HUES6 (cell line): Measurements from ENCODE around the gene LCOR.

Experiments
- H3K27ac ChIP-seq: 2 replicates; pipeline ENCODE4 v1.7.0; 2013; ENCODE audit warnings: low read depth, mild to moderate bottlenecking, low read length, inconsistent platforms
- H3K27me3 ChIP-seq: 2 replicates; pipeline ENCODE4 v1.6.1; 2013; ENCODE audit warnings: low read length; ENCODE audit not compliant: control insufficient read depth, insufficient read depth
- H3K36me3 ChIP-seq: 2 replicates; pipeline ENCODE4 v1.6.1; 2013; ENCODE audit warnings: low read length; ENCODE audit not compliant: control insufficient read depth, insufficient read depth
- H3K4me1 ChIP-seq: 2 replicates; pipeline ENCODE4 v1.6.1; 2013; ENCODE audit warnings: low read length; ENCODE audit not compliant: control insufficient read depth, insufficient read depth
- H3K4me3 ChIP-seq: 2 replicates; pipeline ENCODE4 v1.5.1; 2013; ENCODE audit warnings: low read depth, low read length
- H3K9ac ChIP-seq: one replicate; pipeline ENCODE4 v1.6.1; 2013; ENCODE audit warnings: mild to moderate bottlenecking, low read length
- H3K9me3 ChIP-seq: 2 replicates; pipeline ENCODE4 v1.6.1; 2013; ENCODE audit warnings: low read depth, low read length; ENCODE audit not compliant: control insufficient read depth, insufficient read depth

Gene LCOR

GRCh38 chr10:96858038-96858705 lies 26.1 kb downstream of the LCOR start:
- H3K4me3 ChIP-seq, result no peak overlapping the region
- H3K9me3 ChIP-seq, result no peaks in the 10 kb centered on the region
- no peak overlapping the region for H3K9ac ChIP-seq
- H3K27ac ChIP-seq, result no peak overlapping the region
- H3K36me3 ChIP-seq, result no peaks in the 10 kb centered on the region
- no peaks in the 10 kb centered on the region for H3K27me3 ChIP-seq
- H3K4me1 ChIP-seq, result no peaks in the 10 kb centered on the region; the same call in 1 of the 2 replicates

GRCh38 chr10:96858706-96859050 lies 26.6 kb downstream of the LCOR start:
- Histone ChIP-seq H3K9ac (no peak overlapping the region), H3K27ac (no peak overlapping the region), H3K9me3 (no peaks in the 10 kb centered on the region), H3K27me3 (no peaks in the 10 kb centered on the region), H3K4me3 (no peak overlapping the region), H3K36me3 (no peaks in the 10 kb centered on the region), H3K4me1 (peaks cover 4% of the 10 kb centered on the region)

DNA sequence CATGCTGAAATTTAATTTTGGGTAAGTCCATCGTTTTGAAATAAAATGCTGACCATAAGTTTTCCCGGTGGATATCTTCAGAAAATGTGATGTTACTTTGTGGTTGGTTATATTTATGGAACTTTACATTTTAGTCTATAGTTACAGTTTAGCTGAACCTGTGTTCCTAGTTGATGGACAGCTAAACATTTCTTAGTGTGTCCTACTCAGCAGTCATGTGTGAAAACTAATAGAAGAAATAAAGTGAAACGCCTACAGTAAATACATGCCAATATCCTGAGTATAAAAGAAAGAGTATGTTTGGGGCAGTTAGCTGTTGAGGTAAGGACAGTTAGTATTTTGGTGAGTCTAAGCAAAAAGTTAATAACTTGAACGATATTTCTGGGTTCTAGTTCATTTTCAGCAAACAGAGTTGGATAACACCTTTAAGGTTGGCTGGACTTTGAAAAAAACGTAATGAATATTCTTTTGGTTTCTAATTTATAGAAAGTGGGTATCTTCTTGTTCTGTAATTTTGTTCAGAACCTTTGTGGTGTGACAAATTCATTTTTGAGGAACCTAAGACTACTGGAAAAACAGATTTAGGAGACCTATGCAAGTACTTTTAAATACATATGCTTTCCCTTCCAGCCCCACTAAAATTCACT lies 28.7 kb downstream of the LCOR start:
- no peak overlapping the region for H3K27ac ChIP-seq
- no peaks in the 10 kb centered on the region for H3K36me3 ChIP-seq
- no peak overlapping the region for H3K9ac ChIP-seq
- no peaks in the 10 kb centered on the region for H3K9me3 ChIP-seq
- H3K27me3 ChIP-seq, result no peaks in the 10 kb centered on the region
- no peak overlapping the region for H3K4me3 ChIP-seq
- H3K4me1 ChIP-seq, result peaks cover 10% of the 10 kb centered on the region

DNA sequence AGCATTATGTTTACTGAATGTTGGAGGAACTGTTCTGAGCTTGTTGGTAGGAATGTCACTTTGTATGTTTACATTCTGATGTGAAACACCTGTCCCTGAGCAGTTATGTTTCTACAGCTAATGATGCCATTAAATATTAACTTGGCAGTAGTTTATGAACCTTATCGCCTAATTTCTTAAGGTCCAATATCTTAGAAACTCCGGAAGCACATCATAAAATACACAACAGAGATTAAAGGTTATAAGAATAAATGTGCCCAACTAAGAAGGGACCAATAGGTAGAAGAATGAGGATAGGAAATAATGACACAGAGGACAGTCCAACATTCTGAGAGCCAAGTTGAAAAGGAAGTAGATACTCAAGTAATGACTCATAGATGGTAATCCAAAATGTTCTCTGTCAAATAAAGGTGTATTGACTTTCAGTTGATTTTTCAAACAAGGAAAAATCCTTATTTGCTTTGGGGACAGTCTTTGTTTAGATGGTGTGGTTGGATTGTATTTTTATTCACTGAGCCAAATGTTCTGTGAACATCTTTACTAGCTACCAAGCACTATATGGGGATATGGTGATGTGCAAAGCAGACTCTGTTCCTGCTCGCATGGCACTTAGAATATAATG lies 31.9 kb downstream of the LCOR start:
- H3K9ac ChIP-seq, result no peak overlapping the region
- no peaks in the 10 kb centered on the region for H3K9me3 ChIP-seq
- H3K36me3 ChIP-seq, result no peaks in the 10 kb centered on the region
- no peak overlapping the region for H3K27ac ChIP-seq
- peaks cover 10% of the 10 kb centered on the region; the same call in 1 of the 2 replicates for H3K4me1 ChIP-seq
- H3K27me3 ChIP-seq, result no peaks in the 10 kb centered on the region
- H3K4me3 ChIP-seq, result no peak overlapping the region

- no peaks in the 10 kb centered on the region for H3K4me1 ChIP-seq
- H3K36me3 ChIP-seq, result no peaks in the 10 kb centered on the region
- H3K4me3 ChIP-seq, result no peak overlapping the region
Measured at GRCh38 chr10:96873086-96873485, 41.0 kb downstream of the LCOR start.

DNA sequence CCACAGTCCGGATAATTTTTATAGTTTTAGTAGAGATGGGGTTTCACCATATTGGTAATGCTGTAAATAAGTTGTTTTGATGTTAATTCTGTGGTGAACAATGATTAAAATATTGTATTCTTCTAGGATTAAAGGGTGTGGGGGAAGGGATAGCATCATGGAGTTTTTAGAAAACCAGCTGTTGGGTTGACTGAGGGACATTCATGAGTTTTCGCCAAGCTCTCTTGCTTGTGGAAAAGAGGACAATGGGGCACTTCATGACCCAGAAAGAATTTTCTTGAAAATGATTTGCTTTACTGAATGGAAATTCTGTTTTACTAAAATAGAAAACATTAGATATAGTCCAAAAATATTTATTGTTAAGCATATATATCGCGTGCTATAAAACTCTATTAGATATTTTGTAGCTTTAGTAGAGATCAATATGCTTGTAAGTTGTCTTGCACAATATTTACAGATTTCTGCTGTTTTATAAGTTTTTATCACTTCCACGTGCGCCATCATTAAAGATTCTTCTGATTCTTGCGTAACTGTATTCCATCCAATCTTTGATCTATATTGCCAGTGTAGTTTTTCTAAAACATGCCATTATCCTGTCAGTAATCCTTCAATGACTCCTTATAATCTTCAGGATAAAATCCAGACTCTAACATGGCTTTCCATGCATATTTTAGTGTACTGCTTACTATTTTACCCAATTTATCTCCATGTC lies 41.8 kb downstream of the LCOR start:
- Histone ChIP-seq H3K27ac (no peak overlapping the region), H3K4me3 (no peak overlapping the region), H3K27me3 (no peaks in the 10 kb centered on the region), H3K9ac (no peak overlapping the region), H3K9me3 (no peaks in the 10 kb centered on the region), H3K4me1 (no peaks in the 10 kb centered on the region), H3K36me3 (no peaks in the 10 kb centered on the region)

More at GRCh38 chr10:96873086-96873485, 41.0 kb downstream of the LCOR start:
- H3K27ac ChIP-seq, result no peak overlapping the region
- no peak overlapping the region for H3K9ac ChIP-seq
- H3K27me3 ChIP-seq, result no peaks in the 10 kb centered on the region
- no peaks in the 10 kb centered on the region for H3K9me3 ChIP-seq

GRCh38 chr10:96878057-96878456 lies 46.0 kb downstream of the LCOR start:
- Histone ChIP-seq H3K27ac (no peak overlapping the region), H3K9me3 (no peaks in the 10 kb centered on the region), H3K4me1 (no peaks in the 10 kb centered on the region), H3K9ac (no peak overlapping the region), H3K4me3 (no peak overlapping the region), H3K36me3 (no peaks in the 10 kb centered on the region), H3K27me3 (no peaks in the 10 kb centered on the region)

DNA sequence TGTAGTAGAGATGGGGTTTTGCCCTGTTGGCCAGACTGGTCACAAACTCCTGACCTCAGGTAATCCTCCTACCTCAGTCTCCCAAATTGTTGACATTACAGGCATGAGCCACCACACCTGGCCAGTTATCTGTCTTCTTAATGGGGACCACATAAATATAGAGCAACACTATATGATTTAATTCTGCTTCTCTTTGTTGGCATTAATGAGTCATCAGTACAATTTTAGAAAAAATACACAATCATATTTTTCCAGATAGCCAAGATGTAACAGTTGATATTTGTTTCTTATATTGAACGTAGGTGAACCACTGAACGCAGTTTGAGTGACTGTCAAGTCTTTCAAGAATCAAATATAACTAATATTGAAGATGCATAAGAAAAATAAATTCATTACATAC lies 48.5 kb downstream of the LCOR start:
- H3K4me3 ChIP-seq, result no peak overlapping the region
- no peaks in the 10 kb centered on the region for H3K27me3 ChIP-seq
- H3K9ac ChIP-seq, result no peak overlapping the region
- no peaks in the 10 kb centered on the region for H3K9me3 ChIP-seq
- no peaks in the 10 kb centered on the region for H3K4me1 ChIP-seq
- H3K36me3 ChIP-seq, result no peaks in the 10 kb centered on the region
- H3K27ac ChIP-seq, result no peak overlapping the region

DNA sequence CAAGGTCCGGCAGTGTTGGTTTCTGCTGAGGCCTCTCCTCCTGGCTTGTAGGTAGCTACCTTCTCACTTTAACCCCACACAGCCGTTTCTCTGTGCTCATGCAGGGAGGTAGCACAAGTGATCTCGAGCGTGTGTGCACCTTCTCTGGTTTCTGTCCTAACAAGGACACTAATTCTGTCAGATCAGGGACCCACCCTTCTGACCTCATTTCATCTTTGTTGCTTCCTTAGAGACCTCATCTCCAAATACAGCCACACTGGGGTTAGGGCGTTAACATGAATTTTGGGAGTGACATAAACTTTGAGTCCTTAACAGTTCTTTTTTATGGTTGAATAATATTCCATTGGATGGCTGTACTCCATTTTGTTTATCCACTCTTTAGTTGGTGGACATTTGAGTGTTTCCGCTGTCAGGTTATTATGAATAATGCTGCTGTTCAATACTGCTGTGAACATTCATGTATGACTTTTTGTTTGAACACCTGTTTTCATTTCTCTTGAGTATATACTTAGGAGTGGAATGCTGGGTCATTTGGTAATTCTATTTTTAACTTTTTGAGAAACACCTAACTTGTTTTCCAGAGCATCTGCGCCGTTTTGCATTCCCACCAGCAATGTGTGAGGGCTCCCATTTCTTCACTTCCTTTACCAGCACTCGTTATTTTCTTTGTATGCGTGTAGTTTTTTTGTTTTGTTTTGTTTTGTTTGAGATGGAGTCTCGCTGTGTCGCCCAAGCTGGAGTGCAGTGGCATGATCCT lies 57.5 kb downstream of the LCOR start:
- Histone ChIP-seq H3K4me1 (peaks cover 5% of the 10 kb centered on the region; the same call in 1 of the 2 replicates), H3K9ac (no peak overlapping the region), H3K27ac (no peak overlapping the region), H3K4me3 (no peak overlapping the region), H3K9me3 (peaks cover 14% of the 10 kb centered on the region; the same call in 1 of the 2 replicates), H3K27me3 (no peaks in the 10 kb centered on the region), H3K36me3 (peaks cover 7% of the 10 kb centered on the region; the same call in 1 of the 2 replicates)

DNA sequence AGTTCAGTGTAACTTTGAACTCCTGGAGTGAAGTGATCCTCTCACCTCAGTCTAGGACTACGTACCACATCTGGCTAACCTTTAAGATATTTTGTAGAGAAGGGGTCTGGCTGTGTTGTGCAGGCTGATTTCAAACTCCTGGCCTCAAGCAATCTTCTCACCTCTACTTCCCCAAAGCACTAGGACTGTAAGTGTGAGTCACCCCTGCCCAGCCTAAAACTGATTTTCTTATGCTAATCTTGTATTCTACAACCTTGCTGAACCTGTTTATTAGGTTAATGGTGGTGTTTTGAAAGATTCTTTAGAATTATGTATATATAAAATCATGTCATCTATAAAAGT lies 58.0 kb downstream of the LCOR start:
- no peak overlapping the region for H3K9ac ChIP-seq
- H3K36me3 ChIP-seq, result peaks cover 7% of the 10 kb centered on the region; the same call in 1 of the 2 replicates
- H3K4me1 ChIP-seq, result peaks cover 5% of the 10 kb centered on the region; the same call in 1 of the 2 replicates
- no peaks in the 10 kb centered on the region for H3K27me3 ChIP-seq
- peaks cover 14% of the 10 kb centered on the region; the same call in 1 of the 2 replicates for H3K9me3 ChIP-seq
- no peak overlapping the region for H3K27ac ChIP-seq
- no peak overlapping the region for H3K4me3 ChIP-seq
